Stimulated activated CD4-positive, alpha-beta T cell treated with anti-CD3 and anti-CD28 coated beads, Interleukin-4, amount 100 ng/mL, for 48 hours (primary cell): ENCODE data around the gene SELENOH.
"Not testable (repeated sequence)": the region's sequence is repeated elsewhere in the genome, so short reads cannot be mapped to it uniquely, and the experiment has no call there.

ENCODE experiments used
- DNase-seq, 2 donors: peaks; one replicate each; pipeline ENCODE4 v3.0.0-alpha.2; 2020; ENCODE audit warnings: low read depth in 2 of 2

SELENOH gene

DNA sequence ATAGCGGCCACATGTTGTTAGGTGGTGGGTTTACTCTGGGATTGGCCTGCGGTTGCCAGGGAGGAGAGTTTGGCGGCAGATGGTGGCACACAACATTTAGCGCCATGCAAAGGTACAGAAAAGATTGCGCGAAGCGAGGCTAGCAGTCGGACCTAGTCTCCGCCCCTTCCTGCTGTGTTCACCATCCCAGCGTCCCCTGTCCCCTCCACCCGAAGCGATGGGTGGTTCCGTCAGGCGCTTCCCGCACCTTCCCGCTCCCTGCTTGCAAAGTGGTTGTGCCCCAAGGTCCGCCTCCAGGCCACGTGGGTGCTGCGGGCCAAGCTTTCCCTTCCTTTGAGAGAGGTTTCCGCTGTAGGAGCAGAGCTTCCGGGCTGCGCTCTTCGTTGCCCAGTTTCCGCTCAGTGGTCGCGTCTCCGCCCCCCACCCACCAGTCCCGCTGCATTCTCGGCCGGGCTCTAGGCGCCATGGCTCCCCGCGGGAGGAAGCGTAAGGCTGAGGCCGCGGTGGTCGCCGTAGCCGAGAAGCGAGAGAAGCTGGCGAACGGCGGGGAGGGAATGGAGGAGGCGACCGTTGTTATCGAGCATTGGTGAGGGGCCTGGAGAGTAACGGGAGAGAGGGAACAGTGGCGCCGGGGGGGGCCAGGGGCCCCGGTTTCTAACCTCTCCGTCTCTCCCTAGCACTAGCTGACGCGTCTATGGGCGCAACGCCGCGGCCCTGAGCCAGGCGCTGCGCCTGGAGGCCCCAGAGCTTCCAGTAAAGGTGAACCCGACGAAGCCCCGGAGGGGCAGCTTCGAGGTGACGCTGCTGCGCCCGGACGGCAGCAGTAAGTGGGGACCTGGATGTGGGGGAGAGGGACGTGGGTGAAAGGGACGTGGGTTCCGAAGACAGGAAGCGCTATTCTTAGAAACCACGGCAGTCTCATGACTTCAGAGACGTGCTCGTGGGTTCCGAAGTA lies at the start of gene SELENOH:
SELENOH (plus strand) TSS at position 360 of the 955 bp plus-strand sequence; CDS start at position 465, 105 bp downstream.
- peak; percentile 90 to 95 for DNase-seq

- DNase-seq, result no peak
Observed at GRCh38 chr11:57698843-57699365, 42.4 kb upstream of the SELENOH start.

DNA sequence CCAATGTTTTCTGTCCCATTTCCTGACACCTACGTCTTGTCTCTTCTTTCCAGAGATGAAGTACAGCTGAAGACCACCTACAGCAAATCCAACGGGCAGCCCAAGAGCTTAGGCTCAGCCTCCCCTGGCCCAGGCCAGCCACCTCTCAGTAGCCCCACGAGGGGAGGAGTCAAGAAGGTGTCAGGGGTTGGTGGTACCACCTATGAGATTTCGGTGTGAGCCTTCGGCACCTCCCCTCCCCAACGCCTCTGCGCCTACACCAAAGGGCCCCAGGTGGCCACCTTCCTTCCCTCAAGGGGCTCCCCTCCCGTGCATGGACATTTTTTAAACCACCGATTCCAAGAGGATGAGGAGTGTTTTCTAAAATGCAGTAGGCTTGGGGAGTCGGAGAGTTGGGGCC lies 41.5 kb upstream of the SELENOH start:
- DNase-seq, result no peak

- DNase-seq, result no peak
Observed at GRCh38 chr11:57700425-57700824, 40.9 kb upstream of the SELENOH start.

GRCh38 chr11:57703341-57703740 lies 38.0 kb upstream of the SELENOH start:
- no peak for DNase-seq

DNA sequence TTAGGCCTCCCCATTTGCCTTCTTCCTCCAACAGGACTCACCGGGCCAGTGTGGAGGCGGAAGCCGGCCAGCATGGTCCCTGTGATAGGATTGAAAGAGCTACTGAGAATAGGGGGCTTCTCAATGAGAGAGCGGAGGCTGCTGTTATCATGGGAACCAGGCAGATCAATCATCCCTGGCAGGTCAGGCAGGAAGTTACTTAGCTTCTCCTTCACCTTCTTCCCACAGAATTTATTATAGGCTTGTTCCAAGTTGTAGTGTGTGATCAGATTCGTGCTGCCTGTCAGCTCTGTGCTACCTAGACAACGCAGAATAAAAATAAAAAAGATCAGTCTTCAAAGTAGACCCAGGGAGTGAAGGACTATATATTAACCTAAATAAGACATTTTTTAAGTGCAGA lies 36.4 kb upstream of the SELENOH start:
- no peak for DNase-seq

DNA sequence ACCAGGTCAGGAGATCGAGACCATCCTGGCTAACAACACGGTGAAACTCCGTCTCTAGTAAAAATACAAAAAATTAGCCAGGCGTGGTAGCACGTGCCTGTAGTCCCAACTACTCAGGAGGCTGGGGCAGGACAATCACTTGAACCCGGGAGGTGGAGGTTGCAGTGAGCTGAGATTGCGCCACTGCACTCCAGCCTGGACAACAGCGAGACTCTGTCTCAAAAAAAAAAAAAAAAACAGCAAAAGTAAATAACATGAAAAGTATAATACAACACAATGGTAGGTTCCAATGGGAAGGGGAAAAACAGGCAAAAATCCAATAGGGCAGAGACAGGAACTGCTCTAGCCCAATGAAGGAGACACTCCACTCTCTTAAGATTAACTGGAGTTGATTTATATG lies 35.9 kb upstream of the SELENOH start:
- DNase-seq, result not testable (repeated sequence)

- no peak for DNase-seq
Observed at GRCh38 chr11:57709802-57710367, 31.4 kb upstream of the SELENOH start.

DNA sequence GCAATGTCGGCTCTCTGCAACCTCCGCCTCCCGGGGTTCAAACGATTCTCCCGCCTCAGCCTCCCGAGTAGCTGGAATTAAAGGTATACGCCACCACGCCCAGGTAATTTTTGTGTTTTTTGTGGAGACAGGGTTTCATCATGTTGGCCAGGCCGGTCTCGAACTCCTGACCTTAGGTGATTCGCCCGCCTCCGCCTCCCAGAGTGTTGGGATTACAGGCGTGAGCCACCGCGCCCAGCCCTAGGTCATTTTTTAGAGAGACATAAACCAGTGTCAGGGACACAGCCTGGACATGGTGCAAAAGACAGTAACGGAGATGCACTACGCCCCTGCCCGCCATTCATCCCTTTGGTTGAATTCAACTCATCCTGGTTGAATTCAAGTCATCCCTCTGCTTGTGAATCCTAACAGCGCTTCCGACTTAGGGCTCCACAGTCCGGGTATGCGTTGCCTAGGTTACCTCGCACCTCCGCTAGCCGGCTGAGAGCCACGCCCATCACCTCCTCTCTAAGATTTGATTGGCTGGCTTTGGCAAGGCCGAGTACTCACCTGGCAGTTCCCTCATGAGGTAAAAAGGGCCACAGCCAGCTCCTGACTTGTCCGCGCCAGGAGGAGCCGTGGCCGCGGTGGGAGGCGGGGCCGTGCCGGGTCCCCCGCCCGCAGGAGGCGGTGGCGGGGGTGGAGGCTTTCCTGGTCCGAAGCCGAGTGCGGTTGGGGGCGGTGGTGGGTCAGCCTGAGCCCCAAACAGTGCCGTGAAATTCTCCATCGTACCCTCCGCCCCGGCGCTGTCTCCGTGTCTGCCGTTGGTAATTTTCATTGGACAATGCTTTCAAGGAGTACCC lies 29.7 kb upstream of the SELENOH start, which contains the start of gene MED19:
MED19 (minus strand) TSS at position 802 of the 842 bp plus-strand sequence; CDS start at position 766, 36 bp downstream.
- DNase-seq, result peak; percentile 63 to 71

DNA sequence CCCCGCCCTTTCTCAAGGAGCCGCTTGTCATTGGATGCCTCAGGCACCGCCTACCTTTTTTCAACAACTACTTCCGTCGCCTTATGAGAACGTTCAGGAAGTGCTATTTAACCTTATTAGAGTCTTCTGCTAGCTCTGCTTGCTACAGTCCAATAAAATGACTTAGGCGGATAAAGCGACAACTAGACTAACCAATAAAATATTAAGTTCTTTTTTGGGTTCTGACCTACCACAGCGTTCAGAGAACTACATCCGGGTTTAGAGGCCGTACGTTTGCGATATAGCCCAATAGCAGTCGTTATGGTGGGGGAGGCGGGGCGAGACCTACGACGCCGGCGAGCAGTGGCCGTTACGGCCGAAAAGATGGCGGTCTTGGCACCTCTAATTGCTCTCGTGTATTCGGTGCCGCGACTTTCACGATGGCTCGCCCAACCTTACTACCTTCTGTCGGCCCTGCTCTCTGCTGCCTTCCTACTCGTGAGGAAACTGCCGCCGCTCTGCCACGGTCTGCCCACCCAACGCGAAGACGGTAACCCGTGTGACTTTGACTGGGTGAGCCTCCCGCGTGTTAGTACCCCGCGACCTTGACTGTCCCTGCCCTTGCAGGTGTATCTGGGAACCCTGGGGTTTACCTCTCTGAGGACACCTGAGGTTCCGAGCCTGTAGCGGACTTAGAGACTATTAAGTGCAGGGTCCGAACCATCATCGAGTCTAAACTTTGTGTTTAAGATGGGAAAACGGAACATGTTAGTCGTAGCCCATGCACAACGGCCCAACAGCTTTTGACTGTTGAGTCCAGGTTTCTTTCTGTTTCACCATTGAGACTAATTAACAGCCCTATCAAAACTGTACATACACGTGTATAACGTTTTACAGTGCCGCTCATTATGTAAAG lies 28.8 kb upstream of the SELENOH start, which contains the start of gene TMX2:
TMX2 (plus strand) TSS at position 338 of the 895 bp plus-strand sequence; CDS start at position 364, 26 bp downstream.
- DNase-seq, result peak; percentile 78 to 86

GRCh38 chr11:57713835-57714234 lies 27.5 kb upstream of the SELENOH start:
- DNase-seq, result no peak

- DNase-seq, result not testable (repeated sequence)
Observed at GRCh38 chr11:57716726-57717125, 24.6 kb upstream of the SELENOH start.

DNA sequence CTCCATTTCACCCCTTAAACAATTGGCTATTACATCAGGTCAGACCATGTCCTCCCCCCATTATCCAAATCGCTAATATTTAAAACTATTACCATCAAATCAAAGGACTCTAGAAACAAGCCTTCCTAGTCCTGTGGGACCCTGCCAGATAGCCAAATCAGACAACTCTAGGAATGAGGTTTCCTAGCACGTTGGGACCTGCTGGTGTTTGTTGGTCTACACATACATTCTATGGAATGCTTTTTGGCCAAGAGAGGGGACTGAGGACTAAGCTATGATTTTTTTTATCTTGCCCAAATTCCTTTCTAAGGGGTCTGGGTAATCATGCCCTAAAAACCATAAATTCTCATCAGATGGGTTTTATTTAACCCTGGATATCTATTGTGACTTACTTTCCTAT lies 14.1 kb upstream of the SELENOH start:
- DNase-seq, result no peak

- no peak for DNase-seq
Observed at GRCh38 chr11:57728829-57729228, 12.5 kb upstream of the SELENOH start.

GRCh38 chr11:57729479-57729878 lies 11.8 kb upstream of the SELENOH start:
- no peak for DNase-seq

DNA sequence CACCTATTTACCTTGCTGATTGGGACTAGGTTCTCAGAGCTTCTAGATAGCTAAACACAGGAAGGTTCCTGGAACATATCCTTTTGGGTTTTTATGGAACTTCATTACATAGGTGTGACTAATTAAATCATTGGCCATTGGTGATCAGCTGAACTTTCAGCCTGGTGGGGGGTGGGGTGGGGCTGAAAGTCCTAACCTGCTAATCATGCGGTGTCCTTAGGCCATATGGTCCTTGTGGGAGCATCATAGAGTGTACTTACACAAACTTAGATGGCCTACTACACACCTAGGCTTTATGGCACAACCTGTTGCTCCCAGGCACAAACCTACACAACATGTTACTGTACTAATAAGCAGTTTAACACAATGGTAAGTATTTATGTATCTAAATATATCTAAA lies 8.6 kb upstream of the SELENOH start:
- no peak for DNase-seq

- DNase-seq, result no peak
Observed at GRCh38 chr11:57735619-57736298, 5.5 kb upstream of the SELENOH start.

GRCh38 chr11:57742087-57742452 lies 779 bp downstream of the SELENOH start:
- no peak for DNase-seq

DNA sequence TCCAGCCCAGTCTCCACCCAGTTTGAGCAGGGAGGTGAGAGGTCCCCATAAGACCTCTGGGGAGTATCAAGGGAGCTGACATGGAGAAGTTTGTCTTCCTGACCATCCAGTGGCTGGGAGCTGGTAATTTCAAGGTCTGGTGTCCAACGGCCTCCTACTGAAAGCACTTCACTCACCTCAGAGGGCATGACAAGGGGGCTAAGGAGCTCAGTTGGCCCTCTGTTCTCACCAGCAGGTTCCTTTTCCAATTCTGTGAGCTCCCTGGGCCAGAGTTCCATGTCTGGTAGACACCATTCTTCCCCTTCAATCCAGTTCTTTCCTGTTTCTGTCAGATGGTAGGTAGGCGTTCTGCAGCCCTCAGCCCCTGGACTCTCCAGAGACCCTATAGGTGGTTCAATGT lies 3.1 kb downstream of the SELENOH start:
- no peak for DNase-seq

DNA sequence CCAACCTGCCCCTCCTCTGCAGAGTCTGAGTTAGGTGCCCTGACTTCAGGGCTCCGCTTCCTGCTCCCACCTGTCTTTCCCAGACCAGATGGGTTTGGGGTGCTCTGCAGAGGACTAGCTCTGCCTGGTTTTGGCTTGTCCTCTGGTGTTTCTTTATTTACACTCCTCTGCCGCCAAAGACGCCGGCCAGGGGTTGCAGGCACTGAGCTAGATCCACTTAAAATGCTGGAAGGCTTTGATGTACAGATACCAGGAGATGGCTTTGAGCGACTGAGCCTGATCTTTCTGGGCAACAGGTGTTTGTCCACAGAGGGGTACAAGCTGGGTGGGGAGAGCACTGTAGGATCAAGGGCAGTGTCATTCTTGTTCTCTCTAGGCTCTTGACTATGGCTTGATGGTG lies 3.9 kb downstream of the SELENOH start:
- no peak for DNase-seq
